DMS53 (cell line): Measurements from ENCODE around the gene MAML2.

ENCODE experiments used
- DNase-seq: peaks from one replicate; lab custom pipeline; 2025; lab: John Stamatoyannopoulos, UW

Gene MAML2

DNA sequence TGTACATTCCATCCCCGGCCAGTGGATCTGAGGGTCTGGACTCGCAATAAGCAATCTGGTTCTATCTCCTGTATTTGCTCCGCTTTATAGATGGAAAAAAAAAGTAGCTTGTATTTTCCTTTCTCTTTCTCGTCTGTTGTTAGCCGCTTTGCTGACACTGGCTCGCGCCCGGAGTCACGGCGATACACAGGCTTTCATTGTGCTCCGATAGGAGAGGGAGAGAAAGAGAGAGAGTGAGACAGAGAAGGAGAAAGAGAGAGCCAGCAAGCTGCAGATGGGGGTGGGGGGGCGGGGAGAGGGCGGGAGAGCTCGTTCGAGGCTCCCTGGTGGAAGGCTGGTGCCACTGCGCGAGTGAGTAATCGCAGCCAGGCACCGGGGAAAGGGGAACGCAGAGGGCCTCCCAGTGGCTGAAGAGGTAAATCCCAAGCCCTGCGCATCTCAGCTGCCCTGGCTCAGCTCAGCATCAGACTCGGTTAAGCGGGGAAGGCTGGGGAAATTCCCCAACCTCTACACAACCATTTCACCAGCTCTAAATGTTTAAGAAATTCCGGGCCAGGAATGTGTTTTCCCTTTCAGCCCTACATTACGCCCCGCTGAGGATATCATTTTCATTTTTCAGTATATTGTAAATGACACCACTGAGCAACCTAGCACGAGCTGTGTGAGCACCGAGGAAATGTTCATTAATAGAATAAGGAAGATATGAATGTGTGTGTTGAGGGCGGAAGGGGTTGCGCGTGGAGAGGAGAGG is at the start of gene MAML2:
MAML2 (minus strand) TSS at position 235 of the 751 bp plus-strand sequence. CDS start 1,300 bp downstream, outside the sequence.
- peak; percentile 98 for DNase-seq

DNA sequence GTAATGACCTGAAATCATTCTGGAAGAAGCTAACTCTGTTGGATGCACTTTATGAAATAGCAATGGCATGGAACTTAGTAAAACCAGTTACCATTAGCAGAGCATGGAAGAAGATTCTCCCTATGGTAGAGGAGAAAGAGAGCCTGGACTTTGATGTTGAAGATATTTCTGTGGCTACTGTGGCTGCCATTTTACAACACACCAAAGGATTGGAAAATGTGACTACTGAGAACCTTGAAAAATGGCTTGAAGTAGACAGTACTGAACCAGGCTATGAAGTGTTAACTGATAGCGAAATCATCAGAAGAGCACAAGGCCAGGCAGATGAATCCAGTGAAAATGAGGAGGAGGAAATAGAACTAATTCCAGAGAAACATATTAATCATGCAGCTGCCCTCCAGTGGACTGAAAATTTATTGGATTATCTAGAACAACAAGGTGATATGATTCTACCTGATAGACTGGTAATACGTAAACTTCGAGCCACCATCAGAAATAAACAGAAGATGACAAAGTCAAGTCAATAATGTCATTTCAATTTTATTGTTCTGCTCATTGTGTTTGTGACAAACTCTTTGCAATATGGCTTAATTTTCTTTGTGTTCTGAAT is 48.8 kb upstream of the MAML2 start:
- DNase-seq: peak; percentile 48

DNA sequence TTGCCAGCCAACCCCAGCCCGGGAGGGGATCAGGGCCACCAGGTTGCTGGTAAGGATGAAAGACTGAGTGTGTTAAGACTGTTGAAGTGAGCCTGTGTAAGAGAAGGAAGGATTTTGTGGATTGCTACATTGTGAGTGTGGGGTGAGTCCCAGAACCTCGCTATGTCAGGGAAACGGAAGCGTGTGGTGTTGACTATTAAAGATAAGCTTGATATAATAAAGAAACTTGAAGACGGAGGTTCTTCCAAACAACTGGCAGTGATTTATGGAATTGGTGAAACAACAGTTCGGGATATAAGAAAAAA is 47.4 kb upstream of the MAML2 start:
- DNase-seq: no peak

DNA sequence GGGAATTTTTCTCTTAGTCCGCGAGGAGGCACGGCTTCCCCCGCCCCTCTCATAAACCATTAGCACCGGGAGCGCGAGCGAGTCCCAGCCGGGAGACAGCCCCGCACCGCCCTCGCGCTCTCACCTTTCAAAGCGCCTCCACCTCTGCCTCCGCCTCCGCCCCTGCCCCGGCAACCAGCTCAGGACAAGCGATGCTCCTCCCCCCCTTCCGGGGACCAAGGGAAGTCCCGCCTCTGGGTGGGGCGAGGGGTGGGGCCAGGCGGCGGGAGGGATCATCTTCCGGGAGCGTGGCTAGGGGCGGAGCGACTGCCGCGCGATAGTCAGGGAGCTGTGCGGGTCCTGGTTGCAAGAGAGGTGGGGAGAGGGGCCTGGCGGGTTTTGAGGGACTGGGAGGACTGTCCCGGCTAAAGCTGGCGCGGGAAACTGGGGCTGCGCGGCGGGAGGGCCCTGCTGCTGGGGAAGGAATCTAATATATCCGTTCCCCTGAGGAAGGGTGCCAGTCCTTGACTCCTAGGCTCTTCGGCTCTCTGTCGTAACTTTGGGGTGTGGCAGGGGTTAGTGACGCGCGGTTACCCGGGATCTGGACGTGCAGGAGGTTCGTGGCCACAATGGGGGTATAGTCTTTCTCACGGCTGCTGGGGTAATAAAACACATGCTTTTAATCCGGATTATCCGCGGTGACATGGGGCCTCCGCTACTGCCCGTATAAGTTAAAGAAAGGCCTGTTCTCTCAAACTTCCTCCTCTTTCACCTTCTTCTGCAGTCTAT is 46.9 kb upstream of the MAML2 start, which contains the start of the genes CCDC82 and JRKL:
CCDC82 (minus strand) TSS at position 193 of the 768 bp plus-strand sequence. CDS start 5,165 bp downstream, outside the sequence.
JRKL (plus strand) TSS at position 294 of the 768 bp plus-strand sequence. CDS start 637 bp downstream, outside the sequence.
- DNase-seq: peak; percentile 99

DNA sequence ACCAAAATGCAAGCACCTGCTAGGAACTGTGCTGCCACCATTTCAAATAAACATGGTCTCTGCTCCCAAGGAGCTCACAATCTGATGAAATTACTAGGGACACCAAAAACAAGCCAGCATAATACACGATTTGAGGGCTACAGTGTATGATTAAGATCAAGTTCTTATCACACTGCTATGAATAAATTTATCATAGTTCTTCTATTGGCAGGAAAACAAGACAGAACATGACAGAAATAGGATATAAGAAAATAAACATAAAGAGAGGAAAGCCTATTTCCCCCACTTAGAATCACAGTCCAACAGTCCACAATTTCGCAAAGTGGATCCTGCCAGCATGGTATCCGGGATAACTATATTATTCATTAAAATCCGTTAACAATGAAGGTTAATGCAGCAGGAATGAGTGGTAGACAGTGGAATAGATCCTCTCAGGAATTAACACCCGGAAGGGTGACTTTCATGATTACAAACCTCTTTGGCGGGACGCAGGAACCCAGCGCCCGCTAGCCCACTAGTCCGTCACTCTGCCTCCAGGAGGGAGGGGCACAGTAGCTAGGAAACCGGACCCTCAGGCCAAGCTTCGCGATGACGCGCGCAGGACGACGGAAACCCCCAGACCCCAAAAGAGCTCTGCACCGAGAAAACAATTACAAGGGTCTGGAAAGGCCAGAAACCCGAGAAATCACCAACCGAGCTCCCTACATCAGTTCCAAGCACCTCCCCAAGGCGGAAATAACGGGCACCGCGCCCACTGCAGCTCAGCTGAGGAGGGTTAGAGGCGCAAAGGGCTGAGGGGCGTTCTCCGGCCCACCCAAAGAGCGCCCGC is 46.1 kb upstream of the MAML2 start:
- peak; percentile 74 for DNase-seq

DNA sequence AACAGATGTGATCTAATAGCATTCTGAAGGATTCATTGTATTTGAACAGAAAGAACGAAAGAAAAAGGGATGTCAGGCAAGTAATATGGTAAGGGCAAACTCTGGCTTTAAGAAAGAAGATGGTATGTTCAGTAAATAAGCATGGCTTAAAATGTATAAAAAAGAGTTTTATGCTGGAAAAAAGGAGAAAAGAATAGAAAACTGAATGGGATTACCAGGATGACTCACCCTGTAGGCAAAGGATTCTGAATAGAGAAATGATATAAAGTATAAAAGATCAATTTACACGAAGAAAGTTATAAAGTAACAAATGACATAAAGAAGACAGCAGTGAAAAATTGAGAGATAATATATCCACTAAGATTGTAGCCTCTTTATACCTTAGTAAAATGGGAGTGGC is 42.2 kb upstream of the MAML2 start:
- DNase-seq: no peak

DNA sequence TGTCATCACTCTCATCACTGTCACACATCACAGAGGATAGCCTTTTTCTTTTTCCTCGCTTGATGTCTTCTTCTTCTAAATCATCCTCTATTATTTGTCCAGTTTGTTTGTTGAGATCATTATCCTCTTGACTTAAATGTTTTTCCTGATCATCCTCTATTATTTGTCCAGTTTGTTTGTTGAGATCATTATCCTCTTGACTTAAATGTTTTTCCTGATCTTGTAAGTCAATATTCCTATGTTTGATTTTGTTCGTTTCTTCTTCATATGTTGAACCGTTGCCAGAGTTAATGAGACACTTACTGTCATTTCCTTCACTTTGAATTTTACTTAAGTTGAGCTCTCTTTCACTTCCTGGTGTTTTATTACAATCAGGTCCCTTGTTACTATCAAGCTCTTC is 41.2 kb upstream of the MAML2 start:
- DNase-seq: peak; percentile 96

DNA sequence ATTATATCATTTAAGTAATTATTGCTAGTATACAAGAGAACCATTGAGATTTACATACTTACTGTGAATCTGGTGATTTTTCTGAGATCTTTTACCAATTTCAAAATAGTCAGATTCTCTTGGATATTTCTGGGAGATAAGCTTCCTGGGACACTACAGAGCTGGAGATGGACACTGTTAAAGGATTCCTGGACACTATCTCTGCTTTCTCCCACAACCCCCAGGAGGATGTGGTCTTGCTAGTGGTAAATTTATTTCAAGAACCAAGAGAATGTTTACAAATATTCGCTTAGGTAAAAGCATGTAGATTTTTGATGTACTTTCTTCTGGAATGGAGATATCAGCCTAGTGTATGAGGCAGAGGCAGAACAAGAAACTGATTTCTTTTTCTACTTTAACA is 33.8 kb upstream of the MAML2 start:
- no peak for DNase-seq

DNA sequence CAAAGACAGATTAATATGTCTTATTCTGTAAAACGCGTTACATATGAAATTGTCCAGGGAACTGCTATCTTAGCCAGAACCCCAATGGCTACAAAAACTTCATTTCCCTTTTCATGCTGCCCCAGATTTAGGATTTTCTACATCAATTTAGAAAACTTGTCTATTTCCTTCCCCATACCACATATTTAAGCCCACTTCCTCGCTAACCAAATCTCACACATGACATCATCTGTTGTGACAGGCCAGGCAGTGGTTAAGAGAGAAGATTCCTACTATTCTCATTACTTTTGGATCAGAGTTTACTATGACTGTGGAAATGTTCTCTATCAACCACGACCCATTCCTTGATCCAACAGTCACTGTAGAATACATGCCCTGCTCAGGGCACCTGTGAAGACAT is 30.8 kb upstream of the MAML2 start:
- DNase-seq: no peak

DNA sequence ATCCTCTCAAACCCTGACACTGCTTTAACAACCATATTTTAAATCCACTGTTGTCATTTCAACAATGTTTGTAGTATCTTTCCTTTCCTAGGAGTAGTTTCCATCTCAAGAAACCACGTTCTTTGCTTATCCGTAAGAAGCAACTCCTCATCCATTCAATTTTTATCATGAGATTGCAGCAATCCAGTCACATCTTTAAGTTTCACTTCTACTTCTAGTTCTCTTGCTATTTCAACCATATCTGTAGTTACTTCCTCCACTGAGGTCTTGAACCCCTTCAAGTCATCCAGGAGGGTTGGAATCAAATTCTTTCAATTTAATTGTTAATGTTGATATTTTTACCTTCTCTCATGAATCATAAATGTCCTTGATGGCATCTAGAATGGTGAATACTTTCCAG is 24.3 kb upstream of the MAML2 start:
- no peak for DNase-seq

DNA sequence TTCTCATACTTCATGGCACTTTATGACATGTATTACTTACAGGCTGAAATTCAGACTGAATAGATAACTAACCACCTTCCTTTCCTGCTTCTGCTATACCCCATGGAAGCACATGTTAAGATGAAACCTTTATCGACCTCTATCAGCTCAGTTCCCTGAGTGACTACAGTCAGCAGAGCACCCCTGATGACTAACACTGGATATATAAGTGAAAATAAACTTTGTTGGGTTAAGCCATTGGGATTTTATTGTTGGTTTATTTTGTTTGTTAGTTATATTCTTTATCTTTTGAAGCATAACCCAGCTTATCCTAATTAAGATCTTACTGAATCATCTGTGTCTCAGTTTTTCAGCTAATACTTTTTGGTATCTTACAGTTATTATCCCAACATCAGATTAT is 23.0 kb upstream of the MAML2 start:
- DNase-seq: no peak

DNA sequence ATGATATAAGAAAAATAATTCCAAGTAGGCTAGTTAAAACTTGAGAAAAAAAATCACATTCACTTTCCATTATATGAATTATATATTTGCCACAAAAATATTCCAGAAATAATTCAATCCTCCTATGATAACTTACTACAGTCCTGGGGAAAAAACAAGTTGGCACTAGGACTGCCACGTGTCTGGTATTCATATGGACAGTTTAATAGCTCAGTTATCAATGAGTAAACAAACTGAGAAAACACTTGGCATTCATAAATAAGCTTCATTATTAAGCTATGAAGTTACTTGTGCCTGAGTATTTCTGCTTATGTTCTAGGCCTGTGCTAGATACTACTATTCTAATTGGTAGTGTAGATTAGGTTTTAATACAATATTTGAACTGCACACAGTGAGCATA is 22.5 kb upstream of the MAML2 start:
- DNase-seq: no peak

DNA sequence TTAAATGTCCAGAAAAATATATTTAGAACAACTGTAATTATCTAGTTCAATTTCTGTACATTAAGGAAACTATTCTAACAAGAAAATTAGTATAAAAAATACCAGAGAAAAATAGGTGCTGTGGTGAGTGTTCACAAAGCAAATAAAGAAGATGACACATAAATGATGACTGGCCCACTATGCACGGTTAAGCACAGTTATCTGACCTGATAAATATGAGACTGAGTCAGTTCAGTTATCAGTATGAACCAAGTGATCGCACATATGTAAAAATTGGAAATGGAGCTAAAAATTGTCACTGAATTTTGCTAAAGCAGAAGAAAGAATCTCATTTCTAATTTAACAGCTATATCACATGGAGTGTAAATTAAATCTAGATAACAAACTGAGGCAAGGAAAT is 18.8 kb upstream of the MAML2 start:
- DNase-seq: peak; percentile 42

DNA sequence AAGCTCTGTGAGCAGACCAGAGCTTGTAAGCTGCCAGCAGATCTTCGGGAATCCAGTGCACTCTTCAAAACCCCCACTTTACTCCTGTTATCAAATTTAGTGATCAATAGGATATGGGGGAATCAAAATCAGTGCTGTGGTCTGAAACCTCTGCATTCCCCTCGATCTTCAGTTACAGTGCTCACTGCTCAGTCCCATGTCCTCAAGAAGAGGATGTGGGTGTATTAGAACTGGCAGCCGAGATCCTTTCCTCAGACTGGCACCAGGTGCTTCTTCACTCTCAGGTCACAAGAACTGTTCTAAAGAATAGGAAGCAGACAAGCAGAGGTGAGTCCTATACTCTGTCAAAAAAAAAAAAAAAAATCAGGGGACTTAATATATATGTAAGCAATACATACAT is 15.3 kb upstream of the MAML2 start:
- no peak for DNase-seq

DNA sequence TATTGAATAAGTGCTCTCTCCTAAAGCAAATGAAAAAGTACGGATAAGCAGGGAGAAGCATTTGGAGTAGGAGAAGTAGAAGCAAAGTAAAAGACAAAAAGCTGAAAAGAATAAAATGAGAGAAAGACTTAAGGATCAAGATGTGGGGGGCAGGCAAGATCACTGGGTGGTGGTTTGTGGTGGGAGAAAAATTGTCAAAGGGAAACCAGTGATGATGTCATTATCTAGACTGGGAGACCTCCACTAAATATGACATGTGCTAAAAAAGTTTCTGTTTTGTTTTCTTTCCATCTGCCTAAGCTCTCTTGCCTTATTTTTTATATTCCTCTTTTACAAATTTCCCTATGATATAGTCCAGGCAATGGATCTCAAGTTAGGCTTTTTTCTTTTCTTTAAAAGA is 14.8 kb upstream of the MAML2 start:
- no peak for DNase-seq

DNA sequence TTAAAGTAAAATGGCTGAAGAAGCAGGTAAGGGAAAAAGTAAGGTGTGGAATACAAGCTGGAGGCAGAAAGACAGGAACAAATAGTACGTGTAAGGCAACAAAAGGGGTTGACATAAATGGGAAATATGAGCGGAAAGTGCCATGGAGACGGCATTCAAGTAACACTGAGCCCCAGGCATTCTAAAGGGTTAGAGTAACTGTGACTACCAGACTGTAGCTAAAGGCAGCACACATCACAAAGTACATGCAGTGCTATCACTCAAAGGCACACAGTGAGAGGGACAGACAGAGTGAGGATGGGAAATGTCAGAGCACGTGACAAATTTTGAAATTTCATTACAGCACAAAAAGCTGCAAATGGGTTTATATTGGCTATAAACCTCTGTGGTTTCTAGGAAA is 13.9 kb upstream of the MAML2 start:
- DNase-seq: no peak

DNA sequence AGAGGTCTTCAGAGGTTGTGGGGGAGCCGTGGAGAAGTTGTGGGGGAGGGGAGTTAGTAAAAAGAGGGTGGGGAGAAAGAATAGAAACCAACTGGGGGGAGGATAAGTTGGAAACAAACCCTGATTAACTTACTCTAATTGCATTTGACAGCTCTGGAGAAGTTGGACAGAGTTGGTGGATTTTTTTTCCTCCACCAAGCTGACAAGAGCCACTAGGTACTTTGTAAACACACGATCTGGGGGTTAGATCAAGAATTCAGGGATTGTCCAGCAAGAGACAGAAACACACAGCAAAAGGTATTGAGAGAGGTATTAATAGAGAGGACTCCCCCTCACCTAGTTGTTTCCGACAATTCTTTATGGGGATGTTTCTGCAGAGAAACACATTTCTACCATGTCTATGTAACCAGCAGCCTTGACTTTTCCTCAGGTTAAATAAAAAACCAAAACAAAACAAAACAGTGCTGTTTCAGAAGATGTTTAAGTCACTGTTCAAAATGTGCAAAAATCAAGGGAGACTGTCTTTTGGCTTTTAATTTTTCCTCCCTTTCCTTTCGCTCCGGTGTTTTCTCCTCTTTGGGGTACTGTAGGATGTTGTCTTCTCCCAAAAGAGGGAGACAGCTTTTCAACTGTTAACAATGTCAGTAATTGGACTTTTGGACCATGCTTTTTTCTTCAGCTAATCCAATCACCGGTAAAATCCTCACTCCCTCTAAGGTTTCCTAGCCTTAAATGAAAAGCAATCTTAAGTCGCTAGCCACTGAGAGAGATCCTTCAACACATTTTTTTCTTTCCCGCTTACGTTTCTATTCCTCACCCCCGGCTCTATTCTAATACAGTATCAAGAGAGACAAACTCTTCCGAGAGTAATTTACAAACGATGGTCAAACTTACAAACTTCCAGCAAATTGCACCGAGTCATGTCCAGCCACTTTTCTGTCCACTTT is 708 bp downstream of the MAML2 start:
- peak; percentile 64 for DNase-seq

DNA sequence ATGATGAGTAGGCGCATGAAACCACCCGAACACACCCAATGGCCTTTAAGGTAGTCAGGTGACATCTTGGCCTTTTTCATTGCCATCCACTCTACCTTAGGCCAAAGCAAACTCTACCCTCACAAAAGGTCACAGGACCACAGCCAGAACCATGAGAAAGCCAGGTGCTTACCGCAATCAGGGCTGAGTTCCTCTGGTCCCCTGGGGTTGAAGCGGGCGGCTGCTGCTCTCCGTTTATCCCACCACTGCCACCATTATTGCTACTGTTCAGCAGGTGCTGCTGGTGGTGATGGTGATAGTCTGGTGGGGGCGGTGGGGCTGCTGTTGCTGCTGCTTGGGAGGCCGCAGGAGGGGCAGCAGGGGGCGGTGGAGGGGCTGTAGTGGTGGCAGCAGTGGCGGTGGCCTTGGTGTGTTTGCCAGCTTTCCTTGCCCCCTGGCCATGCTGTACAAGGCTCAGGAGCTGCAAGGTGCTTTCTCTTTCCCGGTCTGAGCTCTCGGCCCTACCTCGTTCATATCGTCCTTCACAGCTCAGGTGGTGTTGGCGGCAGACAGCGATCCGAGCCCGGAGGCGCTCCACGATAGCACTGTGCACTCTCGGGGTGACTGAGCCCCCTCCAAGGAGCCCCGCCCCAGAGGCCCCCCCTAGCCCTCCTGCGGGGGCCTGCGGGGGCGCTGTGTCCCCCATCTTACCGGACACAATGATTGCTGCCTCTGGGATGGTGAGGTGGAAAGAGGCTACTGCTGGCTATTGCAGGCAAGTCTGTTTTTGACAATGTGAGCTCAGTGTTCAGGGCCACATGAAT is 1.6 kb downstream of the MAML2 start:
- peak; percentile 48 for DNase-seq

DNA sequence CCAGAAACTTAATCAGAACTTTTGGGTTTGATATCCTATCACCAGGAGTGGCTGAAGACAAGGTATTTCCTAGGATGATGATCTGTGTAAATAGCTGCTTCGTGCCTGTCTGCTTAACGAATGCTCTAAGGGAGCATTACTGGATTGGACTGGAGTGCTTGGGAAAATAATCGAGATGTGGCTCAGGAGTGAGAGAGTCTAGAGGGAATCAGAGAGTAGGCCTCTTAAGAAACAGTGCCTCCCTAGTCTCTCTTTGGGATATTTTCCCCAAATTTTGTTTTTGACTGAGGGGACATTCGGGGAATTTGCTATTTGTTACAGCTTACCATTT is 2.5 kb downstream of the MAML2 start:
- DNase-seq: no peak
